SK-N-MC (cell line): ENCODE results near the gene ST6GAL2.

Source experiments
- DNase-seq: peaks from one replicate; pipeline ENCODE4 v3.0.0-alpha.2; 2011; ENCODE audit warnings: low read depth, low spot score
- H3K27ac ChIP-seq: fragments of 200-600 bp; sonication (generic); 2 replicates; pipeline ENCODE4 v1.5.1; 2016; ENCODE audit warnings: mixed run types
- H3K36me3 ChIP-seq: fragments of 200-600 bp; sonication (generic); 2 replicates; pipeline ENCODE4 v1.6.1; 2017; ENCODE audit warnings: antibody characterized with exemption, low read length, mixed read lengths; ENCODE audit not compliant: insufficient read depth
- H3K4me3 ChIP-seq: fragments of 200-600 bp; sonication (generic); 2 replicates; pipeline ENCODE4 v1.5.1; 2016
- H3K9ac ChIP-seq: fragments of 200-600 bp; sonication (generic); 2 replicates; pipeline ENCODE4 v1.8.0; 2017; ENCODE audit warnings: mixed run types, mixed read lengths; ENCODE audit not compliant: insufficient read length
- H3K9me3 ChIP-seq: fragments of 200-600 bp; sonication (generic); 2 replicates; pipeline ENCODE4 v1.6.1; 2017; ENCODE audit warnings: low read depth, mild to moderate bottlenecking, antibody characterized with exemption, low read length, moderate library complexity, mixed read lengths
- EZH2 ChIP-seq: fragments of 200-600 bp; sonication (generic); IDR thresholded peaks from one replicate; pipeline ENCODE4 v1.6.1; 2017; ENCODE audit warnings: antibody characterized with exemption
- FOXP2 ChIP-seq: optimal IDR thresholded peaks from 2 replicates; pipeline ENCODE3; 2011; ENCODE audit warnings: mild to moderate bottlenecking, moderate library complexity; ENCODE audit not compliant: insufficient read depth; ENCODE audit errors: extremely low read length, control extremely low read depth
- POLR2AphosphoS5 ChIP-seq: IDR thresholded peaks from 2 replicates; pipeline ENCODE4 v1.6.1; 2012; ENCODE audit warnings: mild to moderate bottlenecking, low read depth, low read length, borderline replicate concordance

The ST6GAL2 gene

DNA sequence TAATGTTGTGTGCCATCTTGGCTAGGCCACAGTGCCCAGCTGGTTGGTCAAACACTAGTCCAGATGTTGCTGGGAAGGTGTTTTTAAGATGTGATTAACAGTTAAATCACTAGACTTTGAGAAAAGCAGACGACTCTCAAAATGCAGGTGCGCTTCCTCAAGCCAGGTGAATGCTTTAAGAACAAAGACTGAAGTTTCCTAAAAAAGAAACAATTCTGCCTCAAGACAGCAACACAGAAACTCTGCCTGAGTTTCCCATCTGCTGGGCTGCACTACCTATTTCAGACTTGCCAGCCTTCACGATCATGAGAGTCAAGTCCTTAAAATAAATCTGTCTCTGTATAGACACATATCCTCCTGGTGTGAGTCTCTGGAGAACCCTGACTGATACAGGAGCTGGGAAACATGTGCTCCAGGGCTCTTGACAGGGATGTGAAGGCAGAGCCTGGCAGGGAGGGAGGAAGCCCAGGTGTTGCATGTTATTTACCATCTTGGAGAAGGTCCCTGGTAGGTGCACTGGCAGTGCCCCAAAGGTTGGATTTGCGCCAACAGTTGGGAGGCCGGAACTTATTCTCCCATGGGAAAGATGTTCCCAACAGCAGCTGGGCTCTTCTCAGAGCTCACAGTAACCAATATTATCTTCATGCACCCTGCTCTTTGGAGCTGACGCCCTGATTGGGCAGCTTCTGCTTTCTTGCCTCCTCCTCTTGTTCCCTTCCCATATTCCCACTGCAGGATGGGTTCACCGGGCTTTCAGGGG, 43.9 kb downstream of the ST6GAL2 start:
- Histone ChIP-seq H3K9me3 (no peaks in the 10 kb centered on the region), H3K27ac (no peak overlapping the region), H3K36me3 (no peaks in the 10 kb centered on the region), H3K4me3 (no peak overlapping the region), H3K9ac (no peak overlapping the region)
- TF ChIP-seq FOXP2 (no peak), POLR2AphosphoS5 (no peak), EZH2 (no peak)
- DNase-seq = no peak

DNA sequence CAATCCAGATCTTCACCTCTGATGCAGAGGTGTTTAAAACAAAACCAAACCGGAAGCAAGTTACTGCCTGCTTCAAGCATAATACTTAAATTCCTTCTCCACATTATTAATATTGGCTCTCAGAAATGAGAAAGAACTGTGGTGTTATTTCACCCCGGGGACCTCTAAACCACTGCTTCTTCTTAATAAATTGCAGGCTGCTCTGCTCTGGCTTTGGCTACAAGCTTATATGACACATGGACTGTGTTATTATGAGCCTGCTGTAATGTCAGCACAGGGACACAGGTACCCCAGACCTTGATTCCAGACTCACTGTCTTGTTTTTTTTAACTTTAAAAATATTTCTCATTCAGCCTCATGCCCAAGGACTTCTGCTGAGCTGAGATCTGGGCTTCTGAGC, 45.1 kb downstream of the ST6GAL2 start:
- Histone ChIP-seq H3K4me3 (no peak overlapping the region), H3K27ac (no peak overlapping the region), H3K36me3 (no peaks in the 10 kb centered on the region), H3K9ac (no peak overlapping the region), H3K9me3 (no peaks in the 10 kb centered on the region)
- TF ChIP-seq POLR2AphosphoS5 (no peak), EZH2 (no peak), FOXP2 (no peak)
- DNase-seq = no peak

DNA sequence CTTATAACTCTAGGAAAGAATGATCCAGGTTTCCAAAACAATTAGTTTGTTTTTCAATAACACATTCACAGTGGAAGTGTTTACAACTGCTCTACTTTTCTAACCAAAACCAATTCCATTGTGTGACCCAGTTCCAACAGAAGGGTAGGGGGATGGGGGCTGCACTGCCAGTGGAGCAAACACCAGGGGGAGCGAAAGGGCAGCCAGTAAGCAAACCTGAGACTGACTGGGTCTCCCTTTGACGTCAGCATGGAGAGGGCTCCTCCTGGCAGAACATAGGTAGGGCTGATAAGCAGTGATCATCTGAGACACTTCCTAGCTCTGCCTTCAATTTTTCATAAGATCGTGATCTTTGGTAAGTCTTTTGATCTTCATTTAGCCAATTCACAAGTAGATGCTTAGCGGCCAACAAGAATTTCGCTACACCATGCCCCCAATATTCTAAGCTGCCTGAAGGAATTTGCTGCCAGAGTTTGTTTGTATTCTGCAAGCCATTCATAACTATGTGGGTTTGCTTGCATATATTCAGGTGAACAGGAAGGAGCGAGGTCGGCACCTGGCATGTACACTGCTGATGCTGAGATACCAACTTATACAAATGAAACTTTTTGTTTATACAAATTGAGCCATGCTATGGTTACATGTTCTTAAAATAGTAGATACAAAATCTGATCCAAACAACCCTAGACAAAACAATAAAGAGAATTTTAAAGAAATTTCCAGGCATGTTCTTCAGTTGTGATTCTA, 45.9 kb downstream of the ST6GAL2 start:
- Histone ChIP-seq H3K9me3 (no peaks in the 10 kb centered on the region), H3K9ac (no peak overlapping the region), H3K27ac (no peak overlapping the region), H3K36me3 (no peaks in the 10 kb centered on the region), H3K4me3 (no peak overlapping the region)
- TF ChIP-seq POLR2AphosphoS5 (no peak), FOXP2 (no peak), EZH2 (no peak)
- no peak for DNase-seq

DNA sequence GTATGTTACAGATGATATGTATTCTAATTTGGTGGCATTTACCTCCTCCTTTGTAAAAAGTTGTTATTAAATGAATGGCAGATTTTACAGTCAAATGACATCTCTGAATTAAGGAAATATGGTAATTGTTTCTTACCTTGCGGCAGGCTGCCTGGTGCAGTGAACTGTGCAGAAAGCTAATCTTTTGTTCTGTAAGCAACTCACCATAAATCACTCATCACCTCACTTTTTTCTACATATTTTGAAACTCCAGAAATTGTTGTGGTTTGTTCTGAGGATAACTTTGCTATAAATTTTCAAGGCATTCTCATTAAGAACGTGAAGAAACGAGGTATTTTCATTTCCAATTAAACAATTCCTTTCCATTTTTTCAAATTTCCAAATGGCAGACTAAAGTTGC, 52.7 kb downstream of the ST6GAL2 start:
- Histone ChIP-seq H3K9me3 (no peaks in the 10 kb centered on the region), H3K9ac (no peak overlapping the region), H3K4me3 (no peak overlapping the region), H3K36me3 (no peaks in the 10 kb centered on the region), H3K27ac (no peak overlapping the region)
- no peak for DNase-seq
- no peak for TF ChIP-seq FOXP2
- no peak for TF ChIP-seq POLR2AphosphoS5
- no peak for TF ChIP-seq EZH2

DNA sequence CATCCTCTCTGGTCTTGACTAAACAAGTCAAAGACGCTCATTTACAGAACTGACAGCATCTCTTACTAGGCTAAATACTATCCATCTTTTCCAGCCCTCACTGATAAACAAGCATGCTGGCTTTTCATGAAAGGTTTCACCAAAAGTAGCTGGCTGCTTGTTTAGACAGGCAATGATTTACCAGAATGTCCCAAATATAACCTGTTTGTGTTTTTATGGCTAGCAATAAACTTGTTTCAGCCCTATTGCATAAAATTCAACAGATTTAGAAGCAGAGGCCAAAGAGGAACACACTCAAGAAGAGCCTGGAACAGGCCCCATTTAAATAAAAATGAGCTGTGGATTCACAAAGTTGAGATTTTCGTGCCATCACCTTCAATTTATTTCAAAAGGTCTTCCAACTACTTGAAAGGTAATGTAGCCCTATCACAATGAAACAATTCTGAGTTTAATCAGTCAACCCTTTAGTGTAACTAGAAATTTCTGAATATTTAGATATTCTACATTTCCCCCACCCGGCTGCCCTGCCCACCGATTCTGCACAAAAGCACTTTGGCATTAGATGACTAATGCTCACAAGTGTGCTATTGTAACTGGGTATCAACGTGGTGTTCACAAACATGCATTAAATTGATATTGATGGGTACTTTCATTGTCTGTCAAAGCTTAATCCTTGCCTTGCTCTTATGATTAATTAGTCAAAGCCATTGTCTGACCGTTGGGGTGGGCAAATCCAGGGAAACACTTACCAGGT, 54.0 kb downstream of the ST6GAL2 start:
- no peak overlapping the region for H3K27ac ChIP-seq
- no peaks in the 10 kb centered on the region for H3K9me3 ChIP-seq
- H3K4me3 ChIP-seq = no peak overlapping the region
- no peaks in the 10 kb centered on the region for H3K36me3 ChIP-seq
- TF ChIP-seq POLR2AphosphoS5 = no peak
- no peak for TF ChIP-seq FOXP2
- TF ChIP-seq EZH2 = no peak
- DNase-seq = no peak
- H3K9ac ChIP-seq = no peak overlapping the region

DNA sequence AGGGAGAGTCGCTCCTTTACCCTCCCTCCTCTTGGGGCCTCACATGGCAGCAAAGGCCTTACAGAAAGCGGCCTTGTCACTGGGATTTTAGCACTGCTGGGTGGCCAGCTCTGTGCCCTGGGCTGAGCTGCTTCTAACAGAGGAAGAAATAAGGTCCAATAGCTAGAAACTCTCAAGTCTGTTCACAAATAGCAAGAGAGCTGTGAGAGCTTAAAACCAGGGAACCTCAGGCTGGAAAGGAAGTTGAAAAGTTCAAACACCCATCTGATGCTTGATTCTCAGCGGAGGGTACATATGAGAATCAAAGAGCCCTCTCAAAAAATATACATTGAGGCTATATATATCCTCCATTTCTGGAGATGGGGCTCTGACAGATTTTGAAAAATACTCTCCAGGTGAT, 54.7 kb downstream of the ST6GAL2 start:
- no peaks in the 10 kb centered on the region for H3K9me3 ChIP-seq
- H3K4me3 ChIP-seq = no peak overlapping the region
- DNase-seq = no peak
- no peak overlapping the region for H3K9ac ChIP-seq
- no peak for TF ChIP-seq EZH2
- TF ChIP-seq FOXP2 = no peak
- no peak for TF ChIP-seq POLR2AphosphoS5
- H3K27ac ChIP-seq = no peak overlapping the region
- no peaks in the 10 kb centered on the region for H3K36me3 ChIP-seq

DNA sequence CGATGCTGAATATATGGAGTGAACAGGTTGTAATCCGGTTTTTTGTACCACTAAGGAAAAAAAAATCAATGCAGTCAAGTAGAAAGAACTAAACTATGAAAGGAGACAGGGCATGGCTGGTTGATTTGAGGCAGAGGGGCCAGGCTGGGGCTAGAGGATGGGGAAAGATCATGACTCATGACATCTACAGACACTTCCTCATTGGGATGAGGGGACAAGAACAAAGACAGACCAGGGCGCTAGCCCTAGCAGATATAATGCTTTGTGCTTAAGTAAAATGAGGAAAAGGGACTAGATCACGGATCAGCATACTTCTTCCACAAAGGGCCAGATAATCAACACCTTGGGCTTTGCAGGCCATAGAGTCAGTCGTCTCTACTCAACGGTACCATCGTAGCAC, 55.8 kb downstream of the ST6GAL2 start:
- Histone ChIP-seq H3K36me3 (no peaks in the 10 kb centered on the region), H3K4me3 (no peak overlapping the region), H3K9ac (no peak overlapping the region), H3K27ac (no peak overlapping the region), H3K9me3 (no peaks in the 10 kb centered on the region)
- no peak for DNase-seq
- TF ChIP-seq EZH2 = no peak
- TF ChIP-seq FOXP2 = no peak
- no peak for TF ChIP-seq POLR2AphosphoS5

DNA sequence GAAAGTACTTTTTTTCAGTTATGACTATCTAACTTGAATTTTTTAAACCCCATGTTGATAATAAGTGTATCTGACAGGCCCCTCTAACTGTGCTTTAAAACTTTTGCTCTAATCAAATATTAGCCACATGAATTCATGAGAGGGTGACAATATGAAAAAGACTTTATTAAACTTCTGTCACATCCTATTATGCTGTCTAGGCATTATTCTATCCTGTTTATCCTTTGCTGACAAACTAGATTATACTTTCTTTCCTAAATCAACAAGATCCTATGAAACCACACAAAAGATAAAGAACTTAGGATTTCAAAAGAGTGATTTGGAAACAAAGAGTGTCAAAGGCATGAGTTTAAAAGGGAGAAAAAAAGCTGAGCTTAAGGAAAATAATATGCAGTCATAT, 57.8 kb downstream of the ST6GAL2 start:
- TF ChIP-seq FOXP2 = no peak
- TF ChIP-seq EZH2 = no peak
- no peak for TF ChIP-seq POLR2AphosphoS5
- H3K9me3 ChIP-seq = no peaks in the 10 kb centered on the region
- DNase-seq = no peak

More for the DNA sequence above, 57.8 kb downstream of the ST6GAL2 start:
- Histone ChIP-seq H3K27ac (no peak overlapping the region), H3K36me3 (no peaks in the 10 kb centered on the region), H3K4me3 (no peak overlapping the region), H3K9ac (no peak overlapping the region)
